GM21619 (cell line): ENCODE measurements around the gene NFAM1.

Source experiments
- ATAC-seq: cut with Tn5 transposase; IDR thresholded peaks from one replicate; pipeline ENCODE4 v1.9.1; 2021; ENCODE audit not compliant: unreplicated experiment

Gene NFAM1

DNA sequence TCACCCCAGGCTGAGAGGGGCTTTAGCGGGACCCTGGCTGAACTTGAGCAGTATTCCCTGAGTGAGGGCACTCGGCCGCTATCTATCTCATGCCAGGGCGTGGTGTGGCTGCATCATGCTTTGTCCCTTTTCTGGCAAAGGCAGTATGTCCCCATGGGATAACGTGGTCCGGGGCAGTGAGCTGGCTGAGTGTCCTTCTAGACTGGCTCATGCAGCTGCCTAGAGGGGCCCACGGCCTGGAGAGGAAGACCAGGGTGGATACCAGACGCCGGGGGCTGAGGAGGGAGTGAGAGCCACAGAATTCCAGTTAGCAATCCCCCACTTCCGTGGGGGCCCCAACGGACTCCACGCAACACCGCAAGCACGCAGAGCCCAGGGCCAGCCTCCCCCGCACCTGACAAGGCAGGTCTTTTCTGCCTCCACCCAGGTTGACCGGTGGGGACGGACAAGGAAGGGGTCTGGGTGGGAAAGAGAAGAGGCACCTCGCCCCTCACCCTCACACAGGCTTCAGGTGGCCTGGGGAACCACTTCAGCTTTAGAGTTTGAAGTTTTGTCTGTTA is 15.5 kb downstream of the NFAM1 start:
- no peak for ATAC-seq

DNA sequence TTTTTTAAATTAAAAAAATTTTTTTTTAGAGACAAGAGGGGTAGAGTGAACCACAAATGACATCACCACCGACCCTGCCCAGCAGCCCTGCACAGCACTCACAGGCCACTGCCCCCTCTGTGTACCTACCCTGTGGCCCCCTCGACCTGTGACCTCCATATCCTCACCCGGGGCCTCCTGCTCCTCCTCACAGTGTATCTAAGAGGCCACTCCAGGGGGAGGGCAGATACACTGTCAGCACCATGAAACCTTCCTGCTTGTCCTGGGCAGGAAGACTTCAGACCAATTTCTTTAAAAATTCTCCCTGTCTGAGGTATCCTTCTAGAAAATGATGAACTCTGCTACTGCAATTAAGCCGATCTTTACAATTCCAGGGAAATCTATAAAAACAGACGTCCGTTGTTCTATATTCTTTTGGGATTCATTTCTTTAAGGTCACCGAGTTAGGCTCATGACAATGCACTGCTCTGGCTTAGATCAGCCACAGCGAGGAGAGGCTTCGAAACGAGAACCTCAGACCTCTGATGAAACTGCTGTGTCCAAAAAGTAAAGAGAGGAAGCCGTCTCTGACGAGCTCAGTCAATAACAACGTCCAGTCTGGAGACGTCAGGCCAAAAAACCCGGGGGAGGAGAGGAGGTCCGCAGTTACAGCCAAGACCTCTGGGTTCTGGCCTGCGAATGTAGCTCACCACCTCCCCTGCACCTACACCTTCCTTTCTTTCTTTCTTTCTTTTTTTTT is 17.5 kb downstream of the NFAM1 start:
- ATAC-seq = no peak

- ATAC-seq = no peak
These were observed 18.2 kb downstream of the NFAM1 start for GRCh38 chr22:42414021-42414420.

GRCh38 chr22:42412744-42413333 is 19.4 kb downstream of the NFAM1 start:
- no peak for ATAC-seq

DNA sequence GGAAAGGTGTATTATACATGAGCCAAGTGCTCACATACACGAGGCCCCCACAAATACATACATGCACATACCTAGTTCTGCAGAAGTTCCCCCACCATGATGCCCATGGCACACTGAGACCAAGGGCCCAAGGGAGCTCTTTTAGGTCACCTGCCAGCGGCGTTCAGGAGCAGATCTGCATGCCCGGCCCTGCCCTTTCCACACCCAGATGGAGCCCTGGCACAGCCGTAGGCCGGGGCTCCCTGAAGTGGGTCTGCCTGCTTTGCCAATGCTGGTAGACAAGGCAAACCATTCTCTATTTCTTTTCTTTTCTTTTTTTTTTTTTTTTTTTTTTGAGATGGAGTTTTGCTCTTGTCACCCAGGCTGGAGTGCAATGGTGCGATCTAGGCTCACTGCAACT is 21.5 kb downstream of the NFAM1 start:
- ATAC-seq = no peak

DNA sequence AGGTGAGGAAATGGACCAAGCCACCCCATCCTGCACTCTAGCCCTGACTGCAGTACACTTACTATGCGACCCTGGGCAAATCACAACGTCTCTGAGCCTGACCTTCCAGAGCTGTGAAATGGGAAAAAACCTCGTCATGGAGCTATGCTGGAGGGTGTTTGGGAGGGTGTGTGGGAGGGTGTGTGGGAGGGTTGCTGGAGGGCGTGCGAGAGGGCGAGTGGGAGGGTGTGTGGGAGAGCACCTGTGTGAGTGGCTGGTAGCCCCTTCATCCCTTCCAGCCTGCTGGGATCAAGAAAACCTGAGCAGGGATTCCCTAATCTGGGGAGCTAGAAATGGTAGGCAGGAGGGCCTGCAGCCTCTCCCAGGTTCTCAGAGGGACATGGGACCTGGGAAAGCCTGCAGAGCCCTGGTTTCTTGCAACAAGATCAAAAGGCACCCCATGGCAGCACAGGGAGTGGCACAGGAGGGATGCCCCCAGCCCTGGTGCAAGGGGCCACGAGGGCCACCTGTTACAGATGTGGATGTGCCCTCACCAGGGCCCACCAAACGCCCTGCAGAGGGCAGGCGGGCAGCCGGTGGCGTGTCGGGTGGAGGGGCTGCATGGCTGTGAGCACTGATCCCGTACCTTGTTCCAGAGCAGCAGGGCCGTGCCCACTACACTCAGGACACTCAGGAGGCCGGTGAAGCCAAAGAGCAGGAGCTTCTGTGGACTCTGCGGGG is 23.2 kb downstream of the NFAM1 start:
- ATAC-seq = no peak

DNA sequence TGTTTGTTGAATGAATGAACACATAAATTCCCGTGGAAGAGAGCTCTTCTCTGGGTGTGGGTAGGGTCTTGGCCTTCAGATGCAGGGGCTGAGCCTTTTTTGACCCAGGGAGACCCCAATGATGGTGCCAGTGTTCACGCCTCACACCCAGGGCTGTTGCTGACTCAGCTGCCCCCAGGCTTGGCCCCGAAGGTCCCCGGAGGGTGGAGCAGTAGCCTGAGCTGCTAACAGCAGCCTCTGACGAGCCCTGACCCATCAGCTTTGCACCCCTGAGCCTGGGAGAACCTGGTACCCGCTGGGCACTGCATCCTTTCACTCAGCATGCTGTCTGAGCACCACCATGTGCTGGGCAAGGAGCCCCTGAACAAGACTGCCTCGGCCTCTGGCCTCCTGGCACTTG is 23.9 kb downstream of the NFAM1 start:
- no peak for ATAC-seq

DNA sequence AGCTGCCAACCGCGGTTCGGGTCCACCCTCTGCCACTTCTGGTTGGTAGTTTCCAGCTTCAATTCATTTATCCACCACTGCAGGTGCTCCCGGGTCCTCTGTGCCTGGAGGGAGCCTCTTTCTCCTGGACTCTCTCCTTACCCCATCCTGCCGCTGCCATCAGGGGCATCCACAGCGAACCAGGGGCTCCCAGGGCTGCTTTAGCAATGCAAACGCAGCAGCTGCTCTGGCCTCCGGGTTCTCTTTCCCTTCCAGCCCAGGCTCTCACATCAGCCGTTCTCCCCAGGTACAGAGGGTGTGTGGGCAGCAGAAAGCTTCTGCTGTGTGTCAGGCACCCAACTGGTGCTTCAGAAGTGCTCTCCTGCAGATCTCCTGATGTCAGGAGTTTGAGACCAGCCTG is 27.9 kb downstream of the NFAM1 start:
- no peak for ATAC-seq

- no peak for ATAC-seq
These were observed 30.5 kb downstream of the NFAM1 start for GRCh38 chr22:42401535-42402334.

GRCh38 chr22:42400811-42401534 is 31.2 kb downstream of the NFAM1 start:
- ATAC-seq = no peak

DNA sequence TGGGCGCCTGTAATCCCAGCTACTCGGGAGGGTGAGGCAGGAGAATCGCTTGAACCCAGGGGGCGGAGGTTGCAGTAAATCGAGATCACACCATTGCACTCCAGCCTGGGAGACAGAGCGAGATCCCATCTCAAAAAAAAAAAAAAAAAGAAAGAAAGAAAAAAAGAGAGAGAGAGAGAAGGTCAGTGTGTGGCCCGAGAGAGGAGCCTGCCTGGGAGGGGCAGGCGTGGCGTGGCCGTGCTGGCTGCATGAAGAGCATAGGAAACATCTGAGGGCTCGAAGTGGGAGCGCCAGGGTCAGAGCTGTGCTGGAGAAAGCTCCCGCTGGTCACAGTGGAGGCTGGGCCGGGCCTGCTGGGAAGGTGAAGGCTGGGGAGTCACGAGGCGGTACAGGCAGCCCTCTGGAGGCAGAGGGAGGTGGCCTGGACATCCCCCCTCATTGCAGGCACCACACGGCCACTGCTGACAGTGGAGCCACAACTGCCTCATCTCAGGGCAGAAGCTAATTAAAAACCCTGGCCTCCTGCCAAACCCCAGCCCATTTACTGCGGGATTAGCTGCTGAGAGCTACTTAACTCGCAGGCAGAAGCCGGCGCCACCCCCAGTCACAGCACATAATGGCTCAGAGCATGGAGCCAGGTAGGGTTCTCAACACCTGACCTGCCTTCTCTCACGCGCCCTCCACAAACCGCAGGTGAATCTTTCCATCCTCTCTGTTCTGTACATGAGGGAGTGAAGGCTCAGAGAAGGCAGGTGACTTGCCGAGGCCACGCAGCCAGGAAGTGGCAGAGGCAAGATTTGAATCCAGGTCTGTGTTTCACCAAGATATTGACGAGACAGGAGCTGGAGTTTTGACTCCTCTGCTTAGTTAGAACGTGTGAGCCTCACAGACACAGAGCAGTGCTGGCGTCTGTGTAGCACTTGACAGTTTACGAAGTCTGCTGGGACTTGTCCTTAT is 32.6 kb downstream of the NFAM1 start:
- no peak for ATAC-seq

- no peak for ATAC-seq
These were observed 34.6 kb downstream of the NFAM1 start for GRCh38 chr22:42397332-42398249.

DNA sequence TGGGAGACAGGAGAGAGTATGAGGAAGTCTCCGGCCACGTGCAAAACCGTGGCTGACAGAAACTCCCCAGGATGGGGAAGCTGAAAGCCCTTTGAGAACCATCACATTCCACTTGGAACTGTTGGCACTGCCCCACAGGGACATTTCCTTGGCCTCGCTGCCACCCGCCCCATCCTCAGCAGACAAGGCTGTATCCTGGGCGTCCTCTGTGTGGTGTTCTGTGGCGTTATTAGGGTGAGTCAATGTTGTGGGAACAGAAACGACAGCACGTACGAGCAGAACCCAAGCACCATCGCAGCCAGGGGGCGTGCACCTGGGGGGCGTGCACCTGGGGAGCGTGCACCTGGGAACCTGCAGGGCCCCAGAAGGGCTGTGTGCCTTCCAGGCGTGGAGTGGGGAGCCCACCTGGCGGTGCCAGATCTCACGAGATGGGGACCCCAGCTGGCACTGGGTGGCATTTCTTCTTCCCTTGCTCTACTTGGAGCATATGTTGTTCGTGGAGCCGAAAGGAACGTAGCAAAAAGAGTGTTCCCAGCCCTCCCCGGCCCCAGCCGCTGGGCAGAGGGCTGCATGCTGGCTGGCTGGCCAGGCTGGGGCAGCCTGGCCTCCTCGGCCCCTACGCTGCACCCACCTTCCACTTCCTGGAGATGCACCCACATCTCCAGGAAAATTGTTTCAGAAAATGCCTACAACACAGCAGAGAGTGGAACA is 35.4 kb downstream of the NFAM1 start:
- ATAC-seq = no peak

- ATAC-seq = no peak
These were observed 43.1 kb downstream of the NFAM1 start for GRCh38 chr22:42389143-42389542.

- ATAC-seq = no peak
These were observed 43.9 kb downstream of the NFAM1 start for GRCh38 chr22:42388130-42388797.

DNA sequence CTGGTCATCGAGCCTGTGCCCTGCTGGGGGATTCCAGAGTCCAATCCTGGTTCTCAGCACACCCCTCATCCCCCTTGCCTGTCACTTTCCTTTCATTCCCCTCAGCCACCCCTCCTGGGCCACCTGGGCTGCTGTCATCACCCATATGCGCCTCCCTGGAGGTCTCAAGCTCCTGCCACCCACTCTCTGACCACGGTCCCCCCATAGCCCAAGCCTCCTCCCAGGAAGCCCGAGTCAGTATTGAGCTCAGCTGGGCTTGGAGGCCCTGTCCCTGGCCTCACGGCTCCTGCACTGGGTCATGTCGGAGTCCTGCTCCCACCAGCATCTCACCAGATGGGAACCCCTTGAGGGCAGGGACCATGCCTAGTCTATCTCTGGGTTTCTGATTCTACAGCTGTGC is 44.6 kb downstream of the NFAM1 start:
- no peak for ATAC-seq

DNA sequence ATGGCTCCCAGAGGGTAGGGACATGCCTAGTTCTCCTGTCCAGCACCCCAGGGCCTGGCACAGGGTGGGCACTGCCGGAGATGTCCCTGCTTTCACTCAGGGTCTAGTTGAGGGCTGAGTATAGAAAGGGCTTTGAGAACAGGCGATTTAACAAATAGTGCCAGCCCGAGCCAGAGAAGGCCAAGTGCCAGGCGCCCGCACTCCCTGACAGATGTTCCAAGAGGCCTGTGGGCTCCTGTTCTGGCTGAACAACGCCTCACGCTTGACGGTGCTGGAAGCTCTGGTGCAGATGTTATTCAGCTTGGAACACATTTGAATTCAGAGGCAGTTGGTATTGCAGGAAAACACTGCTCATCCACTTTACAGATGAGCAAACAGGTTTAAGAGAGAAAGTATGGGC is 46.5 kb downstream of the NFAM1 start:
- no peak for ATAC-seq
